Stomach smooth muscle (tissue), 2 donors: ENCODE results near the gene CCDC28A.

ENCODE experiments used
- H3K27ac ChIP-seq: one replicate; pipeline ENCODE4 v1.7.0; 2013; ENCODE audit warnings: mild to moderate bottlenecking, low read length, inconsistent platforms
- H3K27me3 ChIP-seq, 2 donors: one replicate each; pipeline ENCODE4 v1.7.0; 2013; ENCODE audit warnings: low read length in 2 of 2; ENCODE audit not compliant: insufficient read depth in 2 of 2, control insufficient read depth in 1 of 2
- H3K36me3 ChIP-seq, 2 donors: one replicate each; pipeline ENCODE4 v1.7.0; 2013; ENCODE audit warnings: low read length in 2 of 2; ENCODE audit not compliant: control insufficient read depth in 2 of 2, insufficient read depth in 2 of 2
- H3K4me1 ChIP-seq: one replicate; pipeline ENCODE4 v1.7.0; 2013; ENCODE audit warnings: low read length; ENCODE audit not compliant: control insufficient read depth, insufficient read depth
- H3K4me3 ChIP-seq, 2 donors: one replicate each; pipeline ENCODE4 v1.7.0; 2013; ENCODE audit warnings: low read length in 2 of 2
- H3K9ac ChIP-seq, 2 donors: one replicate each; pipeline ENCODE4 v1.7.0; 2013; ENCODE audit warnings: low read length in 2 of 2, mild to moderate bottlenecking in 1 of 2
- H3K9me3 ChIP-seq, 2 donors: one replicate each; pipeline ENCODE4 v1.7.0; 2013; ENCODE audit warnings: low read length in 2 of 2; ENCODE audit not compliant: control insufficient read depth in 2 of 2
- donor health status: healthy.
- donor health status: Pancreatic carcinoma.

Gene CCDC28A

DNA sequence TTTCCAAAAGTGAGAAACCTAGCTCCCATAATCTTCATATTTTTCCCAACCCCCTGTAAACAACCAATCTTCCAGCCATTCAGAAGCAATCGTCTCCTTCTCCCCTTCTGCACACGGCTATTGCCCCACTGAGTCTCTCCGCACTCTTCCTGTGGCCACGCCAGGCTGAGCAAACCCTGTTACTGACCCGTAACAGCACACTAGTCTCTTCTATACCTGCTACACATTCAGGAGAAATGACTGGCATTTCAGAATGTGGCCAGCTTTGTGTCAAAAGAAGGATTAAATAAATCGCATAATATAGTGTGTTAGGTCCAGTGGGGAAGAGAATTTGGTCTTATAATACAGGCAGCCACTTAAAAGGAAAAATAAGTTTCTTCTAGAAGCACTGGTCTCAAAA is 63.7 kb downstream of the CCDC28A start:
- Histone ChIP-seq H3K4me1 (peaks cover 7% of the 10 kb centered on the region), H3K4me3 (no peak overlapping the region), H3K9me3 (no peaks in the 10 kb centered on the region), H3K27ac (no peak overlapping the region), H3K27me3 (no peaks in the 10 kb centered on the region), H3K9ac (no peak overlapping the region), H3K36me3 (no peaks in the 10 kb centered on the region)
